ENCODE measurements around the gene NOTCH1.

GRCh38 chr9:136489731-136490130, 56.1 kb downstream of the NOTCH1 start:
- TF ChIP-seq CTCF (conservative IDR thresholded peaks at IDR 0.05) (no peak), EZH2 (IDR thresholded peaks at IDR 0.05; ENCODE audit: low read depth) (no peak)
